Activated CD8-positive, alpha-beta memory T cell treated with anti-CD3 and anti-CD28 coated beads, Interleukin-2, amount 10 ng/mL, durations not matched to agents 7 days and 5 days (primary cell): ENCODE measurements around the gene PRICKLE1. TPM values are rescaled to one million over a fixed set of nuclear protein-coding genes. Genes with fewer than 3 reads are reported as not detected.

Experiments
- ATAC-seq: fragments of 150-1000 bp; cut with Tn5 transposase; one replicate; pipeline ENCODE4 v1.10.0; 2021; ENCODE audit warnings: moderate library complexity
- CTCF ChIA-PET: fragments of 350-600 bp; sonication (Branson Sonifier 250); formaldehyde crosslinking; loops from one replicate; lab custom pipeline; 2021; ENCODE audit warnings: antibody characterized with exemption; lab: Charles Lee
- DNase-seq: peaks from one replicate; pipeline ENCODE4 v3.0.0-alpha.2; 2020
- H3K27ac Mint-ChIP-seq: one replicate; pipeline ENCODE4 v1.8.0; 2021; ENCODE audit warnings: mild to moderate bottlenecking, mixed read lengths
- H3K27me3 Mint-ChIP-seq: one replicate; pipeline ENCODE4 v1.8.0; 2021; ENCODE audit warnings: mixed read lengths
- H3K36me3 Mint-ChIP-seq: one replicate; pipeline ENCODE4 v1.8.0; 2021; ENCODE audit warnings: mild to moderate bottlenecking, mixed read lengths
- H3K4me1 Mint-ChIP-seq: one replicate; pipeline ENCODE4 v1.8.0; 2021; ENCODE audit warnings: mixed read lengths
- H3K4me3 Mint-ChIP-seq: one replicate; pipeline ENCODE4 v1.8.0; 2021; ENCODE audit warnings: mild to moderate bottlenecking, moderate library complexity, mixed read lengths
- H3K9me3 Mint-ChIP-seq: one replicate; pipeline ENCODE4 v1.8.0; 2022; ENCODE audit warnings: low read depth, mixed read lengths
- total RNA-seq, 2 experiments: library from RNA; stranded (reverse); gene quantifications; one replicate each; pipeline ENCODE4 v1.2.3, GENCODE V29; 2021

Gene PRICKLE1
- total RNA-seq, 2 experiments from 2014 or later = 0.61 to 1.1 TPM

- no peak for DNase-seq
- H3K27ac Mint-ChIP-seq = no peak overlapping the region
Observed at GRCh38 chr12:42511656-42512055, 77.9 kb downstream of the PRICKLE1 start.

GRCh38 chr12:42510823-42511222, 78.7 kb downstream of the PRICKLE1 start:
- Mint-ChIP-seq H3K4me1 (no peaks in the 10 kb centered on the region), H3K27me3 (peaks cover 3% of the 10 kb centered on the region), H3K36me3 (no peaks in the 10 kb centered on the region)

More at GRCh38 chr12:42511656-42512055, 77.9 kb downstream of the PRICKLE1 start:
- no peaks in the 10 kb centered on the region for H3K36me3 Mint-ChIP-seq
- H3K4me3 Mint-ChIP-seq = no peak overlapping the region
- CTCF ChIA-PET = no interaction called here
- ATAC-seq = no peak
- H3K9me3 Mint-ChIP-seq = no peaks in the 10 kb centered on the region
- H3K27me3 Mint-ChIP-seq = peaks cover 3% of the 10 kb centered on the region
- H3K4me1 Mint-ChIP-seq = no peaks in the 10 kb centered on the region

DNA sequence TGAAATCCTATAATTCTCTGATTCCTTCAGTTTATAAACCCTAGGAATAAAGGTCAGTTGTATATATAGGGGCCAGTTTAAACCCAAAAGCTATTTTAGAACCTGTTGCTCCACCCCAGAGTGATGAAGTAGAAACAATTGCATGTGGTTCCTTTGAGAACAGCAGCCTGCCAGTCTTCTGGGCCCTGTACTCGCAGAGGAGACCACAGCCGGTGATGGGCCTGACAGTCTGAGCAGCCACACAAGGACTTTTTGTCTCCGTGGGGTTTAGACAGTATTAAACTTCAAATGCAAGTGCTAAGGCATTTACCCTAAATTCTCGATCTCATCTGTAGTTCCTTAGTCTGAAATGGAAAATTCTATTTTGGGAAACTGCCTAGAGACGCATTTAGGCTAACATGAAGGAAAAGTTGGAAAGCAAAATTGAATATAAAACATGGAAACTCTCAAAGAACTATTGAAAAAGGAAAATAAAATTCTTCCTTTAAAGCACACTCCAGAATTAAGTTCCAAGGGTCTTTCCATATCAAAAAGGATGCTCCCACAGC, 80.6 kb downstream of the PRICKLE1 start:
- CTCF ChIA-PET = no interaction called here
- no peak overlapping the region for H3K27ac Mint-ChIP-seq
- H3K27me3 Mint-ChIP-seq = peaks cover 5% of the 10 kb centered on the region
- ATAC-seq (no peak), DNase-seq (no peak)
- no peak overlapping the region for H3K4me3 Mint-ChIP-seq
- H3K9me3 Mint-ChIP-seq = no peaks in the 10 kb centered on the region
- H3K4me1 Mint-ChIP-seq = no peaks in the 10 kb centered on the region
- no peaks in the 10 kb centered on the region for H3K36me3 Mint-ChIP-seq

More at GRCh38 chr12:42510823-42511222, 78.7 kb downstream of the PRICKLE1 start:
- Mint-ChIP-seq H3K4me3 (no peak overlapping the region), H3K9me3 (no peaks in the 10 kb centered on the region), H3K27ac (no peak overlapping the region)
- CTCF ChIA-PET = no interaction called here
- no peak for ATAC-seq
- no peak for DNase-seq

DNA sequence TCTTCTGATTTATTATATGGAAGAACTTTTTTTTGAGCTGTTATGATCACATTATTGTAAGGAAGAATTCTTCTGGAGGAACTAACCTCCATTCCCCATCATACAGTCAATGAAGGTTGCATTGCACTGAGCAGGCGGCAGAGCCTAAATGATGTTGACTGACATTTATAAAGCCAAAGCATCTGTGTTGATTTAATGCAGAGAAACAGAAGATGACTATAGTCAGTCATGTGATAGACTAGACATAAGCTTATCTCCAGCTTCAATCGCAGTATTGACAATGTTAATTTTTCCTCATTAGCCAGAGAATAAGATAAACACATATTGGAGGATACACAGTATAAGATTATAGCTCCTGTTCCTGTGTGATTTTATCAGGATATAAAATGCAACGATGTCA, 82.0 kb downstream of the PRICKLE1 start:
- ATAC-seq = no peak

DNA sequence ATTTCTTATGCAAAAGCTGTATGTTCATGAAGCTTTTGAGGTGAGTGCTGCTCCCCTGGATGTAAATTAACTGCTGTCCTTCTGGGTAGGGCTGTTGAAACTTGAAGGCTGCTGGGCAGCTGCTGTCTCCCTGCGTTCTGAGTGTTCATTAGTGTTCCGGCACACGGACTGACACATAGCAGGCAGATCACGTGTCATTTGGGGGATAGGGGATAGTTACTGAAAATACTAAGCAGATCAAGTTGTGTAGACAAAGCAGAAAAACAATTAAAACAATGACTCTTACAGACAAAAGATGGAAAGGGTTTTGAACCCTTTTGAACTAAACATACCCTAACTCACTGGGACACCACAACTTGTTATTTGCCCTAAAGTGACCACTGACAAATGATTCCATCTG, 82.5 kb downstream of the PRICKLE1 start:
- H3K36me3 Mint-ChIP-seq = no peaks in the 10 kb centered on the region
- ATAC-seq (no peak), DNase-seq (no peak)
- no peak overlapping the region for H3K27ac Mint-ChIP-seq
- no peaks in the 10 kb centered on the region for H3K9me3 Mint-ChIP-seq
- CTCF ChIA-PET = no interaction called here
- no peaks in the 10 kb centered on the region for H3K4me1 Mint-ChIP-seq
- peaks cover 9% of the 10 kb centered on the region for H3K27me3 Mint-ChIP-seq
- no peak overlapping the region for H3K4me3 Mint-ChIP-seq

More for the DNA sequence above, 82.0 kb downstream of the PRICKLE1 start:
- Mint-ChIP-seq H3K27me3 (peaks cover 9% of the 10 kb centered on the region), H3K27ac (no peak overlapping the region), H3K9me3 (no peaks in the 10 kb centered on the region), H3K4me3 (no peak overlapping the region), H3K36me3 (no peaks in the 10 kb centered on the region), H3K4me1 (no peaks in the 10 kb centered on the region)
- CTCF ChIA-PET = no interaction called here
- DNase-seq = no peak

GRCh38 chr12:42504049-42504448, 85.5 kb downstream of the PRICKLE1 start:
- DNase-seq (no peak), ATAC-seq (no peak)
- Mint-ChIP-seq H3K4me1 (no peaks in the 10 kb centered on the region), H3K36me3 (no peaks in the 10 kb centered on the region), H3K9me3 (no peaks in the 10 kb centered on the region), H3K27me3 (peaks cover 15% of the 10 kb centered on the region), H3K4me3 (no peak overlapping the region), H3K27ac (no peak overlapping the region)
- CTCF ChIA-PET = interaction anchor here (1.3 kb wide), 1 partner anchor 21 kb away, joined by 3 read pairs; no protein-coding TSS in a partner anchor

- DNase-seq (no peak), ATAC-seq (no peak)
- Mint-ChIP-seq H3K27ac (no peak overlapping the region), H3K4me3 (no peak overlapping the region), H3K4me1 (no peaks in the 10 kb centered on the region), H3K36me3 (no peaks in the 10 kb centered on the region), H3K9me3 (no peaks in the 10 kb centered on the region), H3K27me3 (peaks cover 18% of the 10 kb centered on the region)
- CTCF ChIA-PET = interaction anchor here (1.3 kb wide), 1 partner anchor 20 kb away, joined by 3 read pairs; no protein-coding TSS in a partner anchor
Observed at GRCh38 chr12:42502682-42503081, 86.9 kb downstream of the PRICKLE1 start.

DNA sequence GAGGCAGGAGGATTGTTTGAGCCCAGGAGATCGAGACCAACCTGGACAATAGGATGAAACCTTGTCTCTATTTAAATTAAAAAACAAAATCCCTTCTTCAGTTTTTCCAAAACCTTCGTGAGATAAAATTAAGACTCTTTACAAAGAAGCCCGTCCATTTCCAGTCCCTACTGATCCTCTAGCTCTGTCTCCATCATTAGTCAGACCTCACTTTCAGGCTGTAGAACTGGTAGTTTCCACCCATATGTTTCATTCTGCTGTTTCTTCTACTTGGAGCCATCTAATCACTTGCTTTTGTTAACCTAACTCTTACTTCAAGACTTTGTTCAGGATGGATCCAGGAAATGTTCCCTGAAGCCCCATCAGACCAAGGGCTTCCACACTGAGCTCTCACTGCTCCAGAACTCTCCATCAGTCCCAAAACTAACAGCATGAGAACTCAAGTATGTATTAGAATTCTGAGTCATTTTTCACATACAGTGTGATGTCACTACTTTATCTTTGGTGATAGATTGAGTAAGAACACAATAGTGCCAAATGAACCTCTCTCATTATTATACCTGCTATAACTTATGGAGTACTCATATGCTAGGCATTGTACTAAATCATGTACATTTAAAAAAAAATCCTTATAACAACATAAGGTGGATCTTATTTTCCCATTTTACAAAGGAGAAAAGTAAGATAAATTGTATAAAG, 90.8 kb downstream of the PRICKLE1 start:
- ATAC-seq (no peak), DNase-seq (no peak)
- peaks cover 18% of the 10 kb centered on the region for H3K27me3 Mint-ChIP-seq
- no peaks in the 10 kb centered on the region for H3K36me3 Mint-ChIP-seq
- CTCF ChIA-PET = interaction anchor here (0.7 to 1.0 kb wide), 2 partner anchors 16 to 31 kb away, joined by 3 read pairs; no protein-coding TSS in a partner anchor
- no peaks in the 10 kb centered on the region for H3K9me3 Mint-ChIP-seq
- no peak overlapping the region for H3K27ac Mint-ChIP-seq
- H3K4me1 Mint-ChIP-seq = no peaks in the 10 kb centered on the region
- H3K4me3 Mint-ChIP-seq = no peak overlapping the region

DNA sequence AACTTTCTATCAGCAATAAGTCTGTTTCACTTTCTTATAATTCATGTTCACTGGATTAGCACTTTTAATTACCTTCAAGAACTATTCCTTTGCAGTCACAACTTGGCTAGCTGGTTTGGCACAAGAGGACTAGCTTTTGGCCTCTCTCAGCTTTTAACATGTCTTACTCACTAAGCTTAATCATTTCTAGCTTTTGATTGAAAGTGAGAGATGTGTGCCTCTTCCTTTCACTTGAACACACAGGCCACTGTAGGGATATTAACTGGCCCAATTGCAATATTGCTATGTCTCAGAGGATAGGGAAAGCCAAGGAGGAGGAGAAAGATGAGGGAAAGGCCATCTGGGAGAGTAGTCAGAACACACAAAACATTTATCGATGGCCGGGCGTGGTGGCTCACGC, 92.7 kb downstream of the PRICKLE1 start:
- ATAC-seq (no peak), DNase-seq (no peak)
- Mint-ChIP-seq H3K4me1 (no peaks in the 10 kb centered on the region), H3K27ac (no peak overlapping the region), H3K9me3 (no peaks in the 10 kb centered on the region), H3K4me3 (no peak overlapping the region), H3K27me3 (peaks cover 17% of the 10 kb centered on the region), H3K36me3 (no peaks in the 10 kb centered on the region)
- CTCF ChIA-PET = interaction anchor here (0.7 kb wide), 1 partner anchor 14 kb away, joined by 3 read pairs; no protein-coding TSS in a partner anchor

GRCh38 chr12:42495244-42495643, 94.3 kb downstream of the PRICKLE1 start:
- H3K27me3 Mint-ChIP-seq = peaks cover 12% of the 10 kb centered on the region
- CTCF ChIA-PET = no interaction called here

DNA sequence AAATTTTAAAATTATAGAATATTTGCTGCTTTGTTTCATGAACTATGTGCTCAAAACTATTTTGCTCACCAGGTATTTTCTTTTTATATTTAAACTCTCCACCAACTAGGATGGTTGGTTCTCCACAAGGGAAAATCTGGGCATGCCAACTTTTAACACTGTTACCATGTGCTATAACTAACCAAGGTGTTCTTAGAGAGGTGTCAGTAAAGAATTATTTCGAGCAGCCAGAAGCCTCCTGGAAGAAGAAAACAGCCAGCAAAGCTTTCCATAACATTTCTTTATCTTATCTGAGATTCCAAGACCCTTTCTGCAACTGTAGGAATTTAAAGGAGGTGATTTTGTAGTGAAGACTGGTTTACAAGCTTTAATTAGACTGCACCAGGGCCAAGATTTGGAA, 97.3 kb downstream of the PRICKLE1 start:
- Mint-ChIP-seq H3K27me3 (peaks cover 17% of the 10 kb centered on the region), H3K4me3 (no peak overlapping the region), H3K4me1 (no peaks in the 10 kb centered on the region), H3K9me3 (no peaks in the 10 kb centered on the region), H3K36me3 (no peaks in the 10 kb centered on the region), H3K27ac (no peak overlapping the region)
- DNase-seq (no peak), ATAC-seq (no peak)
- CTCF ChIA-PET = interaction anchor here (1.2 kb wide), 1 partner anchor 9 kb away, joined by 4 read pairs; no protein-coding TSS in a partner anchor

More at GRCh38 chr12:42495244-42495643, 94.3 kb downstream of the PRICKLE1 start:
- no peaks in the 10 kb centered on the region for H3K4me1 Mint-ChIP-seq
- H3K27ac Mint-ChIP-seq = no peak overlapping the region
- H3K36me3 Mint-ChIP-seq = no peaks in the 10 kb centered on the region
- no peak for ATAC-seq
- DNase-seq = no peak
- no peak overlapping the region for H3K4me3 Mint-ChIP-seq
- H3K9me3 Mint-ChIP-seq = no peaks in the 10 kb centered on the region

- no peaks in the 10 kb centered on the region for H3K4me1 Mint-ChIP-seq
- no peak overlapping the region for H3K4me3 Mint-ChIP-seq
- CTCF ChIA-PET = no interaction called here
- H3K27ac Mint-ChIP-seq = no peak overlapping the region
- DNase-seq (no peak), ATAC-seq (no peak)
- no peaks in the 10 kb centered on the region for H3K9me3 Mint-ChIP-seq
- H3K36me3 Mint-ChIP-seq = no peaks in the 10 kb centered on the region
- peaks cover 35% of the 10 kb centered on the region for H3K27me3 Mint-ChIP-seq
Observed at GRCh38 chr12:42490261-42490842, 99.2 kb downstream of the PRICKLE1 start.

DNA sequence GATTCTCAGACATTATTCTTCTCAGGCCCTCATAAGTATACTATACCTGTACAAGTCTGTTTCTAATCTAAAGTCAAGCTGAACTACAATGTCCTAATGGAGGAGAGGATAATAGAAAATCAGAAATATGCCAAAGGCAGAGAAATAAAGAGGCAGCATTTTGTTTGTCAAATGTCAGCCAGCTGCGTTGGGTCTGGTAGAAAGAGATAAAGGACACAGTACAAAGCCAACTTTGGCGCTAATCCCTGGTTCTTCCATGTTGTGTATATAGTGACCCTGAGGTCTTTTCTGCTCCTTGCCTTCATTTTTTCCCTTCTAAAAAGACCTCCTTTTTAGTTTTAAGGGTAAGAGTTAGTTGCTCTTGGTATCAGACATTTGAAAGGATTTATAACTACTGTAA, 103.1 kb downstream of the PRICKLE1 start:
- Mint-ChIP-seq H3K36me3 (no peaks in the 10 kb centered on the region), H3K4me3 (no peak overlapping the region), H3K4me1 (peaks cover 14% of the 10 kb centered on the region), H3K9me3 (no peaks in the 10 kb centered on the region), H3K27me3 (peaks cover 59% of the 10 kb centered on the region), H3K27ac (no peak overlapping the region)
- DNase-seq (no peak), ATAC-seq (no peak)
- CTCF ChIA-PET = no interaction called here

DNA sequence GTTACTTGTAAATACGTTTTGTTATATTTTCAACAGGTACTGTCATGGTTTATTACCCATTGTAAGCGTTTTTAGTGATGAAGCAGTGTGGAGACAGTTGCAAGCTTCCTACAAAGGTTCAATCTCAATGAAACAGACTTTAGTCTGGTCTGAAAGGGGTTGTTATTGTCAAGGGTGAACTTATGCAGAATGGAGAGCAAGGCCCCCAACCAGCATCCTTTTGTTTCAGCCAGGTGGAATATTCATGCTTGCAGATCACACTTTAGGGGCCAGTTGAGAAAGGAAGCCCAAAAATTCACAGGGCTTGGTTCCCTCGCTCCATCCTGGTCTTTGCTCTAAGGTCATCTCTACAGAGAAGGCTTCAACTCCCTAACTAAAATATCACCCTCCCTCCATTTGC, 103.7 kb downstream of the PRICKLE1 start:
- Mint-ChIP-seq H3K27me3 (peaks cover 63% of the 10 kb centered on the region), H3K9me3 (no peaks in the 10 kb centered on the region), H3K4me3 (no peak overlapping the region), H3K4me1 (peaks cover 14% of the 10 kb centered on the region), H3K36me3 (no peaks in the 10 kb centered on the region), H3K27ac (no peak overlapping the region)
- DNase-seq = no peak
- CTCF ChIA-PET = no interaction called here
- no peak for ATAC-seq
